GM12892 (cell line): Measurements from ENCODE around the gene CKMT2.

Experiments
- POLR2A ChIP-seq: IDR thresholded peaks from 2 replicates; pipeline ENCODE4 v1.6.1; 2011; ENCODE audit warnings: low read depth, low read length, control low read depth
- POLR2AphosphoS5 ChIP-seq: IDR thresholded peaks from 2 replicates; pipeline ENCODE4 v1.6.1; 2011; ENCODE audit warnings: low read depth, low read length, control low read depth

DNA sequence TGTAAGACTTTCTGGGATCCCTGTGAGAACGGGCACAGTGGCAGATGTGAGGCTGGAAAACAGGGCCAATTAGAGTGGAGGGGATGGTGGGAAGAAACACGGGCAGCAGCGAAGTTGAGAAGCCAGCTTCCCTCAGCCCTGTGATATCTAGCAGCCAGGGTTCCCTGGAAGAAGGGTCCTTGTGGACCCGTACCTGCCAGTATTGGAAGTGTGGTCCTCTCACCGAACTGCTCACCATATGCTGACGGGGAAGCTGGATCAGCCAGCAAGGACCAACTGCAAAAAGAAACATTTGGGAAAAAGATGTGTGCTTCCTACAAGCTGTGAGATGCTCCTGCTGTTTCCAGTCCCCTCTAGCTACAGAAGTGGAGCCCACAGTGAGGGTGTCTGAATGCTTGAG, 13.6 kb downstream of the CKMT2 start:
- no peak for TF ChIP-seq POLR2A
- TF ChIP-seq POLR2AphosphoS5, result no peak
